GM21390 (cell line): Measurements from ENCODE around the gene ZNF543.

Experiments
- ATAC-seq: cut with Tn5 transposase; IDR thresholded peaks from one replicate; pipeline ENCODE4 v1.9.1; 2021; ENCODE audit not compliant: unreplicated experiment

ZNF543 gene

DNA sequence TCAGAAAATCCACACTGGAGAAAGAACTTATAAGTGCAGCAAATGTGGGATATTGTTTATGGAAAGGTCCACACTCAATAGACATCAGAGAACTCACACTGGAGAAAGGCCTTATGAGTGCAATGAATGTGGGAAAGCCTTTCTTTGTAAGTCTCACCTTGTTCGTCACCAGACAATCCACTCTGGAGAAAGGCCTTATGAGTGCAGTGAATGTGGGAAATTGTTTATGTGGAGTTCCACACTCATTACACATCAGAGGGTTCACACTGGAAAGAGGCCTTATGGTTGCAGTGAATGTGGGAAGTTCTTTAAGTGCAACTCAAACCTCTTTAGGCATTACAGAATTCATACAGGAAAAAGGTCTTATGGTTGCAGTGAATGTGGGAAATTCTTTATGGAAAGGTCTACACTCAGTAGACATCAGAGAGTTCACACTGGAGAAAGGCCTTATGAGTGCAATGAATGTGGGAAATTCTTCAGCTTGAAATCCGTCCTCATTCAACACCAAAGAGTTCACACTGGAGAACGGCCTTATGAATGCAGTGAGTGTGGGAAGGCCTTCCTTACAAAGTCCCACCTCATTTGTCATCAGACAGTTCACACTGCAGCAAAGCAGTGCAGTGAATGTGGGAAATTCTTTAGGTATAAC, 57.4 kb downstream of the ZNF543 start:
- no peak for ATAC-seq
